Common myeloid progenitor, CD34-positive (primary cell): ENCODE results near the gene RXYLT1.

Source experiments
- CTCF ChIA-PET: fragments of 350-600 bp; sonication (Branson Sonifier 250); formaldehyde crosslinking; loops from one replicate; lab custom pipeline; 2021; ENCODE audit warnings: antibody characterized with exemption; lab: Charles Lee
- POLR2A ChIA-PET: fragments of 350-600 bp; sonication (Branson Sonifier 250); formaldehyde crosslinking; loops from one replicate; lab custom pipeline; 2021; ENCODE audit warnings: antibody characterized with exemption; lab: Charles Lee
- DNase-seq, 3 donors: peaks; one replicate each; pipeline versions ENCODE4 v3.0.0 to v3.0.0-alpha.2; 2013
- H3K27ac ChIP-seq, 2 experiments: 1 replicate in 1 of 2; 2 replicates in 1 of 2; pipeline ENCODE4 v1.7.0; 2013; ENCODE audit warnings: inconsistent platforms in 2 of 2, low read length in 2 of 2, mild to moderate bottlenecking in 2 of 2, low read depth in 1 of 2, moderate library complexity in 1 of 2; ENCODE audit not compliant: severe bottlenecking in 2 of 2, insufficient read depth in 1 of 2, poor library complexity in 1 of 2
- H3K27me3 ChIP-seq, 5 experiments: replicated peaks in 2 of 5; 1 replicate in 3 of 5; 2 replicates in 2 of 5; pipeline versions ENCODE4 v1.6.1 to v1.7.0; 2013; ENCODE audit warnings: low read length in 4 of 5, mild to moderate bottlenecking in 2 of 5, moderate library complexity in 2 of 5, inconsistent platforms in 1 of 5; ENCODE audit not compliant: insufficient read depth in 5 of 5, control insufficient read depth in 4 of 5
- H3K36me3 ChIP-seq, 4 experiments: 1 replicate in 2 of 4; 2 replicates in 2 of 4; pipeline versions ENCODE4 v1.6.1 to v1.7.0; 2013; ENCODE audit warnings: low read length in 3 of 4, control low read depth in 1 of 4, mild to moderate bottlenecking in 1 of 4; ENCODE audit not compliant: control insufficient read depth in 4 of 4, insufficient read depth in 4 of 4
- H3K4me1 ChIP-seq, 4 experiments: 1 replicate in 3 of 4; 2 replicates in 1 of 4; pipeline versions ENCODE4 v1.6.1 to v1.7.1; 2013; ENCODE audit warnings: low read length in 3 of 4, mild to moderate bottlenecking in 3 of 4, control low read depth in 1 of 4, inconsistent platforms in 1 of 4, moderate library complexity in 1 of 4; ENCODE audit not compliant: control insufficient read depth in 4 of 4, insufficient read depth in 4 of 4; ENCODE audit errors: control extremely low read depth in 1 of 4
- H3K4me3 ChIP-seq, 7 experiments: 1 replicate in 4 of 7; 2 replicates in 3 of 7; pipeline versions ENCODE4 v1.5.1 to v1.7.0; 2013; ENCODE audit warnings: mild to moderate bottlenecking in 7 of 7, low read length in 6 of 7, moderate library complexity in 6 of 7, inconsistent platforms in 2 of 7, low read depth in 2 of 7, control low read depth in 1 of 7; ENCODE audit not compliant: insufficient read depth in 4 of 7, control insufficient read depth in 1 of 7; ENCODE audit errors: extremely low read depth in 1 of 7
- H3K9me3 ChIP-seq, 5 experiments: 1 replicate in 4 of 5; 2 replicates in 1 of 5; pipeline versions ENCODE4 v1.6.1 to v1.7.1; 2013; ENCODE audit warnings: low read length in 4 of 5, mild to moderate bottlenecking in 2 of 5, inconsistent platforms in 1 of 5, low read depth in 1 of 5, moderate library complexity in 1 of 5; ENCODE audit not compliant: control insufficient read depth in 4 of 5, insufficient read depth in 2 of 5; ENCODE audit errors: control extremely low read depth in 1 of 5
- WGBS: methylation state at CpG from one replicate; pipeline ENCODE4 v1.1.5; 2013; ENCODE audit not compliant: insufficient coverage; 5-methylcytosine and 5-hydroxymethylcytosine counted together

The RXYLT1 gene

DNA sequence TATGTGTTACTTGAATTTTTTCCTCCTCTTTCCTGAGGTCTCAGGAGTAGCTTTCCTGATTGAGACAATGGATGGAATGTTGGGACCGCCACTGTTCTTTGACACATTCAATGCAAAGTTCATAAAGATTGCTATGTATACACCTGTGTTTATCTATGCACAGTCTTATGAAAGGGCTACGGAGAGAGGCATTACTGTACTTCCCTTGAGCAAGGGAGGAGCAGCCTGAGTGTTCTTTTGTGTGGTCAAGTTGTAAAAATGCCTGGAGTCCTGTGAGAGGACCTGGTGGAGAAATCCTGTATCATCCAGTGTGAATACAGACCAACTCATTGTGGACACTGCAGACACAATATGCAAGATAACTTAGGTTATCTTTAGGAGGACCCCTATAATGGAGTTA, 66.0 kb downstream of the RXYLT1 start:
- Histone ChIP-seq H3K27ac (no peak overlapping the region), H3K36me3 (no peaks in the 10 kb centered on the region), H3K9me3 (no peaks in the 10 kb centered on the region), H3K4me1 (peaks cover 4 to 19% (median 12%) of the 10 kb centered on the region in 4 experiments), H3K27me3 (peaks cover 0 to 18% (median 7%) of the 10 kb centered on the region in 5 experiments), H3K4me3 (no peak overlapping the region)
- 78% methylated on average over 1 of the region's 2 CpGs for WGBS
- DNase-seq, result no peak
- ChIA-PET POLR2A (no interaction called here), CTCF (interaction anchor here (0.9 to 1.6 kb wide), 2 partner anchors 15 to 252 kb away, joined by 3 read pairs; no protein-coding TSS in a partner anchor)

DNA sequence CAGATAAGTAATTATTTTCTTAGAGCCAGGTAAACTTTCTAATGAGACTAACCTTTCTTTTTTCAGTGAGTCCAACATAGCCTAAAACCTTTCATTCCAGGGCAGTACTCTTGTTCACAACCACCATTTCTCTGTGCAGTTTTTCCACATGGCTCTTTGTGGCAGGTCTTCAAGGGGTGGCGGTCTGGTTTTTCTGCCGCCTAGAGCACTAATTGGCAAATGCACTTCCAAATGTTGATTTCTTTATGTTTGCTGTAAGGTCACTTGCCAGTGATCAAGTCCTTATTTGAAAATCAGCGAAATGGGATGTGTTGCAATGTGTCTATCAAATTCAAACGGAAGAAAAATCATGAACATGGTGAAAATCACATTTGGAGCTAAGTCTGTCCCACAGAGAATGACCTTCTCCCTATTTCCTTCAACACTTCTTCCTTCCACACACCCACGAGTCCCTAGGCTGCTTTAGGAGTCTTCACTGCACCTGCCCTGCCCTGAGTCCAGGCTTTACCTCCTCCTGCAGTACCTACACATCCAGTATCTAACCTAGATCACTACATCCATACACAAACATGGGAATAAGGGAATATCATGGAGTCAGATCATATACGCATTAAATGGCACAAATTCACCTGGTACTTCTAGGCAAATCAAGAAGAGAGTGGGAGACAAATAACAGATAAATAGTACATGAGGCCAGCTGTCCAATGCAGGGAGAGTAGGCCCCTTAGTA, 66.7 kb downstream of the RXYLT1 start:
- peaks cover 0 to 18% (median 7%) of the 10 kb centered on the region in 5 experiments for H3K27me3 ChIP-seq
- H3K9me3 ChIP-seq, result no peaks in the 10 kb centered on the region
- CTCF ChIA-PET, result no interaction called here
- no peak for DNase-seq
- peaks cover 4 to 19% (median 12%) of the 10 kb centered on the region in 4 experiments for H3K4me1 ChIP-seq
- no peak overlapping the region for H3K4me3 ChIP-seq
- WGBS, result 94% methylated on average over 5 of the region's 6 CpGs
- POLR2A ChIA-PET, result interaction anchor here (0.7 kb wide), 1 partner anchor 80 kb away, joined by 3 read pairs; no protein-coding TSS in a partner anchor
- H3K36me3 ChIP-seq, result no peaks in the 10 kb centered on the region
- H3K27ac ChIP-seq, result no peak overlapping the region

- ChIA-PET CTCF (no interaction called here), POLR2A (no interaction called here)
- DNase-seq, result no peak
- no peaks in the 10 kb centered on the region for H3K36me3 ChIP-seq
- no peak overlapping the region for H3K27ac ChIP-seq
- H3K27me3 ChIP-seq, result peaks cover 0 to 18% (median 7%) of the 10 kb centered on the region in 5 experiments
- 100% methylated on average over 2 of the region's 4 CpGs for WGBS
- H3K9me3 ChIP-seq, result no peaks in the 10 kb centered on the region
- H3K4me1 ChIP-seq, result peaks cover 0 to 14% (median 9%) of the 10 kb centered on the region in 4 experiments
- H3K4me3 ChIP-seq, result no peak overlapping the region
These were observed 68.7 kb downstream of the RXYLT1 start for GRCh38 chr12:63848450-63848849.

DNA sequence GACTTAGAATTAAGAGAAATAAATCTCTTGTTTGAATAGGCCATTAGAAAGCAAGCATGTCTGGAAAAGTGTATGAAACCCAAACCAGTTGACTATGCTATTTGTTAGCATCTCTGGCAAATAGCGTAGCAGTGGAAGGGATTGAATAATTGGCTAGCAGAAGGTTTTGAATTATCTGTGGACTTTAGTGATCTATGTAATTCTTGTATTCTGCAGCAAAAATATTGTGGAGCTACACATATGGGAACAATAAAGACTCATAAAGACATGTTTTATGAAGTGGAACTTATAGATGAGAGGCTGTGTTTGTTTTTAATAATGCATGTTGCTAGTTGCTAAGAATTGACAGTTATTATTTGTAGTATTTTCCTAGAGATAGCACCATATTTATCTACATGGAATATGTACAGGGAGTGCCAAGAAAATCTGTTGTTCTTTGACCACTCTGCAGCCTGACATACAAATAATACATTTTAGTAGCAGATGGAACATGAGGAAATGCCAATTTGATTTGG, 69.5 kb downstream of the RXYLT1 start:
- ChIA-PET CTCF (no interaction called here), POLR2A (no interaction called here)
- H3K27ac ChIP-seq, result no peak overlapping the region
- H3K4me1 ChIP-seq, result peaks cover 0 to 10% (median 9%) of the 10 kb centered on the region in 4 experiments
- peaks cover 0 to 18% (median 7%) of the 10 kb centered on the region in 5 experiments for H3K27me3 ChIP-seq
- no peaks in the 10 kb centered on the region for H3K36me3 ChIP-seq
- H3K4me3 ChIP-seq, result no peak overlapping the region
- no peak for DNase-seq
- WGBS, result 100% methylated on average over 1 of the region's 1 CpG
- H3K9me3 ChIP-seq, result no peaks in the 10 kb centered on the region

DNA sequence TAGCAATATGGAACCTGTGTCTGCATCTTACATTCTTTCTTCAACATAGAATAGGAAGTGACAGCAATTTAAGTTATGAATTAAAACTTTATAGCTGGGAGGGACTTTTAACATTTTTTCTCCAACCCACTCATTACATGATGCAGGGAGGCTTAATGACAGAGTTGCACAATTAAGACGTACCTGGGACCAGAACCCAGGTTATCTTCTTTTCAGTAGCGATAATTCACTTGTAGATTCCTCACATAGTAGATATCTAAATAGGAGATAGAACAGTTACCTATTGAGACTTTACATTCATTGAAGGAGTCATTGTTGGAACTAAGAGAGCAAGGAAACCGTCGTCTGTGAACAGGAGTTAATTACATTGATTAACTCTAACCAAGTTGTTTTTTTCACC, 69.9 kb downstream of the RXYLT1 start:
- DNase-seq, result no peak
- ChIA-PET CTCF (interaction anchor here (0.7 to 1.8 kb wide), 2 partner anchors 240 to 407 kb away, joined by 3 to 7 read pairs; no protein-coding TSS in a partner anchor), POLR2A (interaction anchor here (0.6 kb wide), 1 partner anchor 395 kb away, joined by 3 read pairs; no protein-coding TSS in a partner anchor)
- Histone ChIP-seq H3K27me3 (peaks cover 0 to 18% (median 7%) of the 10 kb centered on the region in 5 experiments), H3K9me3 (no peaks in the 10 kb centered on the region), H3K4me1 (peaks cover 0 to 6% (median 5%) of the 10 kb centered on the region in 4 experiments), H3K4me3 (no peak overlapping the region), H3K36me3 (no peaks in the 10 kb centered on the region), H3K27ac (no peak overlapping the region)
- WGBS, result no CpG with 5 or more reads among the region's 4 CpGs

GRCh38 chr12:63853978-63854377, 74.3 kb downstream of the RXYLT1 start:
- ChIA-PET CTCF (interaction anchor here (1.1 kb wide), 1 partner anchor 328 kb away, joined by 3 read pairs; no protein-coding TSS in a partner anchor), POLR2A (no interaction called here)
- Histone ChIP-seq H3K27ac (no peak overlapping the region), H3K4me1 (no peaks in the 10 kb centered on the region), H3K4me3 (no peak overlapping the region), H3K27me3 (no peaks in the 10 kb centered on the region), H3K9me3 (no peaks in the 10 kb centered on the region), H3K36me3 (no peaks in the 10 kb centered on the region)
- DNase-seq, result no peak

- Histone ChIP-seq H3K27ac (no peak overlapping the region), H3K4me3 (no peak overlapping the region), H3K9me3 (no peaks in the 10 kb centered on the region), H3K27me3 (no peaks in the 10 kb centered on the region), H3K4me1 (no peaks in the 10 kb centered on the region), H3K36me3 (no peaks in the 10 kb centered on the region)
- WGBS, result 90% methylated on average over 3 of the region's 3 CpGs
- CTCF ChIA-PET, result interaction anchor here (1.8 kb wide), 1 partner anchor 401 kb away, joined by 5 read pairs; no protein-coding TSS in a partner anchor
- no peak for DNase-seq
- POLR2A ChIA-PET, result interaction anchor here (0.6 kb wide), 1 partner anchor 60 kb away, joined by 3 read pairs; no protein-coding TSS in a partner anchor
These were observed 75.6 kb downstream of the RXYLT1 start for GRCh38 chr12:63855299-63855698.
